SK-N-MC (cell line): ENCODE results near the gene ACTR8.

Source experiments
- EZH2 ChIP-seq: fragments of 200-600 bp; sonication (generic); IDR thresholded peaks from one replicate; pipeline ENCODE4 v1.6.1; 2017; ENCODE audit warnings: antibody characterized with exemption
- POLR2AphosphoS5 ChIP-seq: IDR thresholded peaks from 2 replicates; pipeline ENCODE4 v1.6.1; 2012; ENCODE audit warnings: mild to moderate bottlenecking, low read depth, low read length, borderline replicate concordance

DNA sequence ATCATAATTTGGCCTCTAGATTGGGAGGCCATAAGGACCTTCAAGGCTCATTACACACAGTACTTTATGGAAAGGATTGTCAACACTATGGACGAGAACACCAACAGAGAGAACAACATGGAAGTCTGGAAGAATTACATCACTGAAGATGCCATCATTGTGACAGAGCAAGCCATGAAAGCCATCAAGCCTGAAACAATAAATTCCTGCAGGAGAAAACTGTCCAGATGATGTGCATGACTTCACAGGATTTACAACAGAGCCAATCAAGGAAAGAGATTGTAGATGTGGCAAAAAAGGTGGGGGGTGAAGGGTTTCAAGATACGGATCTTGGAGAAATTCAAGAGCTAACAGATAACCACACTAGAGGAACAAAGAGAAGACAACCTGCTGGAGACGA is 19.7 kb downstream of the ACTR8 start:
- TF ChIP-seq EZH2 (no peak), POLR2AphosphoS5 (no peak)
